Colonic mucosa (tissue), 4 donors: ENCODE data around the gene WNT7B. TPM values are rescaled to one million over a fixed set of nuclear protein-coding genes. Genes with fewer than 3 reads are reported as not detected.

ENCODE experiments used
- DNase-seq: peaks from one replicate; pipeline ENCODE4 v3.0.0-alpha.2; 2020
- H3K27ac ChIP-seq: fragments of 200-600 bp; one replicate; pipeline ENCODE4 v1.8.0; 2021
- H3K27me3 ChIP-seq: fragments of 200-600 bp; one replicate; pipeline ENCODE4 v1.8.0; 2021
- H3K36me3 ChIP-seq: fragments of 200-600 bp; one replicate; pipeline ENCODE4 v1.8.0; 2021
- H3K4me1 ChIP-seq: fragments of 200-600 bp; one replicate; pipeline ENCODE4 v1.8.0; 2021; ENCODE audit warnings: mild to moderate bottlenecking
- H3K4me3 ChIP-seq: fragments of 200-600 bp; one replicate; pipeline ENCODE4 v1.8.0; 2021
- H3K9ac ChIP-seq, 2 donors: one replicate each; pipeline ENCODE4 v1.7.0; 2013; ENCODE audit warnings: control low read depth in 2 of 2, low read depth in 2 of 2, low read length in 2 of 2
- H3K9me3 ChIP-seq: fragments of 200-600 bp; one replicate; pipeline ENCODE4 v1.8.0; 2021
- intact Hi-C: fragments of 100-400 bp; cut with DNase I; formaldehyde crosslinking; loops from one replicate; pipeline ENCODE4 v1.14.1; 2022
- total RNA-seq, 2 donors: library from RNA; stranded (reverse); fragmentation: NEBNext Ultra II Directional in 1 of 2; extraction: Animal tissue kit (Norgen Biotek cat#: 25700) in 1 of 2; gene quantifications; one replicate each; pipeline ENCODE4 v1.2.1, GENCODE V29; 2021
- TF ChIP-seq, protein P1 (sequence below): fragments of 200-600 bp; IDR thresholded peaks from one replicate; pipeline ENCODE4 v1.8.0; 2022; ENCODE audit warnings: antibody characterized with exemption, mild to moderate bottlenecking
- donor health status: healthy.
- donor health status: DM: no; HTN: no; CAD: no.
- donor health status: DM: no; HTN: no; CAD: no.

Gene WNT7B
- total RNA-seq, 2 donors from 2014 or later: 0.12 TPM; not detected in 1

- Histone ChIP-seq H3K27ac (no peak overlapping the region), H3K4me3 (no peak overlapping the region), H3K36me3 (no peaks in the 10 kb centered on the region), H3K9ac (no peak overlapping the region), H3K9me3 (no peaks in the 10 kb centered on the region), H3K27me3 (no peaks in the 10 kb centered on the region), H3K4me1 (no peaks in the 10 kb centered on the region)
- DNase-seq: no peak
- intact Hi-C loops: no loop called here
- TF ChIP-seq, protein P1, sequence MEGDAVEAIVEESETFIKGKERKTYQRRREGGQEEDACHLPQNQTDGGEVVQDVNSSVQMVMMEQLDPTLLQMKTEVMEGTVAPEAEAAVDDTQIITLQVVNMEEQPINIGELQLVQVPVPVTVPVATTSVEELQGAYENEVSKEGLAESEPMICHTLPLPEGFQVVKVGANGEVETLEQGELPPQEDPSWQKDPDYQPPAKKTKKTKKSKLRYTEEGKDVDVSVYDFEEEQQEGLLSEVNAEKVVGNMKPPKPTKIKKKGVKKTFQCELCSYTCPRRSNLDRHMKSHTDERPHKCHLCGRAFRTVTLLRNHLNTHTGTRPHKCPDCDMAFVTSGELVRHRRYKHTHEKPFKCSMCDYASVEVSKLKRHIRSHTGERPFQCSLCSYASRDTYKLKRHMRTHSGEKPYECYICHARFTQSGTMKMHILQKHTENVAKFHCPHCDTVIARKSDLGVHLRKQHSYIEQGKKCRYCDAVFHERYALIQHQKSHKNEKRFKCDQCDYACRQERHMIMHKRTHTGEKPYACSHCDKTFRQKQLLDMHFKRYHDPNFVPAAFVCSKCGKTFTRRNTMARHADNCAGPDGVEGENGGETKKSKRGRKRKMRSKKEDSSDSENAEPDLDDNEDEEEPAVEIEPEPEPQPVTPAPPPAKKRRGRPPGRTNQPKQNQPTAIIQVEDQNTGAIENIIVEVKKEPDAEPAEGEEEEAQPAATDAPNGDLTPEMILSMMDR: no peak
These were observed 14.1 kb downstream of the WNT7B start for GRCh38 chr22:45962756-45963324.

DNA sequence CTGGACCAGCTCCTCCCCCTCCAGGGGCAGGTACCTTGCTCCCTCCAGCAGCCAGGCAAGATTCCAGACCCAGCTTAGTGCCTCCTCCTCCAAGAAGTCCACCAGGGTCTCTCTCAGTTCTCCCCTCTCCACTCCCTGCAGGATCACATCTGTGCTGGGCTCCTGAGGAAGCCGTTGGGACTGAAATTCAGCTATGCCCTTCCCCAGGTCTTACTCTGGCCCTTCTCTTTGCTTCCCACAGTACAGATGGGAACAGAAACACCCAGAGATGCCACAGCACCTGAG lies 14.6 kb downstream of the WNT7B start:
- Histone ChIP-seq H3K9ac (no peak overlapping the region), H3K4me3 (no peak overlapping the region), H3K4me1 (no peaks in the 10 kb centered on the region), H3K27me3 (no peaks in the 10 kb centered on the region), H3K9me3 (no peaks in the 10 kb centered on the region), H3K27ac (no peak overlapping the region), H3K36me3 (no peaks in the 10 kb centered on the region)
- TF ChIP-seq, protein P1: no peak
- DNase-seq: no peak
- intact Hi-C loops: no loop called here

- no peaks in the 10 kb centered on the region for H3K4me1 ChIP-seq
- TF ChIP-seq, protein P1: no peak
- intact Hi-C loops: no loop called here
- no peak overlapping the region for H3K27ac ChIP-seq
- no peaks in the 10 kb centered on the region for H3K36me3 ChIP-seq
- H3K27me3 ChIP-seq: no peaks in the 10 kb centered on the region
- H3K4me3 ChIP-seq: no peak overlapping the region
- no peak for DNase-seq
- no peaks in the 10 kb centered on the region for H3K9me3 ChIP-seq
- no peak overlapping the region for H3K9ac ChIP-seq
These were observed 15.1 kb downstream of the WNT7B start for GRCh38 chr22:45961679-45962433.

- TF ChIP-seq, protein P1: no peak
- H3K27ac ChIP-seq: no peak overlapping the region
- H3K36me3 ChIP-seq: no peaks in the 10 kb centered on the region
- no peaks in the 10 kb centered on the region for H3K27me3 ChIP-seq
- H3K9me3 ChIP-seq: no peaks in the 10 kb centered on the region
- intact Hi-C loops: no loop called here
- no peak overlapping the region for H3K4me3 ChIP-seq
- no peak overlapping the region for H3K9ac ChIP-seq
- no peak for DNase-seq
- no peaks in the 10 kb centered on the region for H3K4me1 ChIP-seq
These were observed 16.2 kb downstream of the WNT7B start for GRCh38 chr22:45960477-45961386.

DNA sequence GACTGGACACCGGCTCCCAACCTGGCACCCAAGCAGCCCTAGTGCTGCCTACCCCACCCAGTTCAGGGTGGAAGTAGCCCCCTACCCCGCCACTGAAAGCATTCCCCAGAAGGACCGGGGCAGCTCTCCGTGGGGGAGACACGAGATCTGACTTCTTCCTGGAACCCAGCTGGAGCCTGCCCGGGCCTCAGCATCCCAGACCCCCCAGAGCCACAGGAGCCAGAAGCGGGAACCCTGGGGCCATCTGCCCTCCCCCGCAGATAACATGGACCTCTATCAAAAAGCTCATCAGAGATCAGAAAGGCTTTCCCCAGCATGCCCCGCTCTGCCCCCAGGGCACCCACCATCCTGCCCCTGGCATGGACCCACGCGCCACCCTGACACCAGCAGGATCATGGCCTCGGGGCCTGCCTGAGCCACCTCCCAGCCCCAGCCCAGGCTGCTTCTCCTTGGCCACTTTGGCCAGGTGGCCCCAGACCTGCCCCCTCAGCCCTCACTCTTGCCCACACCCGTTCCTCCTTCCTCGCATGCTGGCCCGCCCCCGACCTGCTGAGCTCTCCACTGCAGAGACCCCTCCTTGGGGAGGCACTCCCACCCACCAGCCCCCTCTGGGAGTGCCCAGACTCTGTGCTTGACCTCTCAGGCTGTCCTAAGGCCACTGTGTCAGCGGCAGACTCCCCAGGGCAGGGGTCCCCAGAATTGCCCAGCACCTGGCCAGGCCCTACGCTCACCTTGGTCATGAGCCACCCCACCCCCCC lies 17.1 kb downstream of the WNT7B start:
- Histone ChIP-seq H3K27ac (no peak overlapping the region), H3K4me3 (no peak overlapping the region), H3K36me3 (no peaks in the 10 kb centered on the region), H3K9me3 (no peaks in the 10 kb centered on the region), H3K27me3 (no peaks in the 10 kb centered on the region), H3K9ac (no peak overlapping the region), H3K4me1 (no peaks in the 10 kb centered on the region)
- TF ChIP-seq, protein P1: no peak
- intact Hi-C loops: no loop called here
- DNase-seq: no peak
